SK-N-SH (cell line): Measurements from ENCODE around the gene RNF40. TPM values are rescaled to one million over a fixed set of nuclear protein-coding genes. Genes with fewer than 3 reads are reported as not detected.

ENCODE experiments used
- CTCF ChIA-PET: fragments of 300-600, 350-600 bp; formaldehyde crosslinking; extraction: SDS; loops from one replicate; lab custom pipeline; 2021; lab: Yijun Ruan, JAX
- POLR2A ChIA-PET: fragments of 350-600 bp; sonication (Branson Sonifier 250); formaldehyde crosslinking; extraction: SDS; loops from one replicate; lab custom pipeline; 2020; ENCODE audit warnings: antibody characterized with exemption, inconsistent platforms; lab: Yijun Ruan, JAX
- DNase-seq: peaks from one replicate; pipeline ENCODE4 v3.0.0; 2012
- H2AFZ ChIP-seq: fragments of 200-600 bp; sonication (generic); 2 replicates; pipeline ENCODE4 v1.8.1; 2016; ENCODE audit warnings: antibody characterized with exemption, mild to moderate bottlenecking, low read depth
- H3F3A ChIP-seq: fragments of 200-600 bp; sonication (generic); replicated peaks from 2 replicates; pipeline ENCODE3; 2016; ENCODE audit warnings: antibody characterized with exemption, mild to moderate bottlenecking; ENCODE audit not compliant: insufficient read depth
- H3K27ac ChIP-seq, 2 experiments: fragments of 200-500 bp in 1 of 2; fragments of 200-600 bp in 1 of 2; sonication (Bioruptor generic) in 1 of 2; sonication (generic), shearing (Covaris generic) in 1 of 2; 2 replicates each; pipeline versions ENCODE4 v1.5.1 to v1.6.1; 2014 to 2016; ENCODE audit warnings: low read depth in 2 of 2, inconsistent platforms in 1 of 2, low read length in 1 of 2, mild to moderate bottlenecking in 1 of 2, mixed read lengths in 1 of 2
- H3K27me3 ChIP-seq: fragments of 200-600 bp; sonication (generic), shearing (Covaris generic); 2 replicates; pipeline ENCODE4 v1.6.1; 2016; ENCODE audit warnings: mixed run types; ENCODE audit not compliant: insufficient read depth
- H3K36me3 ChIP-seq, 2 experiments: fragments of 200-500 bp in 1 of 2; fragments of 200-600 bp in 1 of 2; sonication (Bioruptor generic) in 1 of 2; sonication (generic) in 1 of 2; replicated peaks in 1 of 2; 2 replicates each; pipeline versions ENCODE3 to v1.5.1; 2014 to 2016; ENCODE audit warnings: low read length in 1 of 2, mild to moderate bottlenecking in 1 of 2; ENCODE audit not compliant: insufficient read depth in 2 of 2, control insufficient read depth in 1 of 2
- H3K4me1 ChIP-seq, 2 experiments: fragments of 200-500 bp in 1 of 2; fragments of 200-600 bp in 1 of 2; sonication (Bioruptor generic) in 1 of 2; sonication (generic), shearing (Covaris generic) in 1 of 2; 2 replicates each; pipeline versions ENCODE4 v1.5.1 to v1.6.1; 2014 to 2016; ENCODE audit warnings: low read depth in 1 of 2, low read length in 1 of 2, mixed run types in 1 of 2; ENCODE audit not compliant: insufficient read depth in 2 of 2, control insufficient read depth in 1 of 2
- H3K4me2 ChIP-seq: fragments of 200-600 bp; sonication (generic), shearing (Covaris generic); 2 replicates; pipeline ENCODE4 v1.6.1; 2017; ENCODE audit warnings: mixed run types
- H3K4me3 ChIP-seq, 2 experiments: fragments of 200-500 bp in 1 of 2; fragments of 200-600 bp in 1 of 2; sonication (Bioruptor generic) in 1 of 2; sonication (generic), shearing (Covaris generic) in 1 of 2; 2 replicates each; pipeline versions ENCODE4 v1.5.1 to v1.8.1; 2014 to 2016; ENCODE audit warnings: low read depth in 2 of 2, inconsistent platforms in 1 of 2, low read length in 1 of 2, mild to moderate bottlenecking in 1 of 2, mixed read lengths in 1 of 2, moderate library complexity in 1 of 2
- H3K79me2 ChIP-seq: fragments of 200-600 bp; sonication (generic); 2 replicates; pipeline ENCODE4 v1.8.1; 2017; ENCODE audit warnings: mild to moderate bottlenecking; ENCODE audit not compliant: insufficient read depth
- H3K9ac ChIP-seq: fragments of 200-600 bp; sonication (generic); 2 replicates; pipeline ENCODE4 v1.6.1; 2017; ENCODE audit warnings: mixed run types
- H3K9me2 ChIP-seq: fragments of 200-600 bp; sonication (generic); 2 replicates; pipeline ENCODE4 v1.6.1; 2017; ENCODE audit warnings: mixed run types
- H3K9me3 ChIP-seq: fragments of 200-600 bp; sonication (generic); 2 replicates; pipeline ENCODE4 v1.6.1; 2017; ENCODE audit warnings: mixed run types, mild to moderate bottlenecking, moderate library complexity
- H4K20me1 ChIP-seq: fragments of 200-600 bp; sonication (generic); 2 replicates; pipeline ENCODE4 v1.6.1; 2017; ENCODE audit warnings: mild to moderate bottlenecking, mixed run types; ENCODE audit not compliant: insufficient read depth
- CHD2 ChIP-seq: fragments of 150-350 bp; IDR thresholded peaks from 2 replicates; pipeline ENCODE4 v1.6.1; 2018; ENCODE audit warnings: low read length; ENCODE audit not compliant: partially characterized antibody
- ELF1 ChIP-seq: IDR thresholded peaks from 2 replicates; pipeline ENCODE4 v1.4.0; 2012
- EP300 ChIP-seq, 2 experiments: IDR thresholded peaks; 2 replicates each; pipeline versions ENCODE4 v1.4.0 to v1.6.1; 2012; ENCODE audit warnings: borderline replicate concordance in 1 of 2, low read depth in 1 of 2, low read length in 1 of 2
- FOXM1 ChIP-seq: IDR thresholded peaks from 2 replicates; pipeline ENCODE4 v1.4.0; 2012; ENCODE audit warnings: low read depth, mild to moderate bottlenecking
- GATA2 ChIP-seq: sonication (generic); formaldehyde crosslinking; IDR thresholded peaks from 2 replicates; pipeline ENCODE4 v1.5.0; 2020; ENCODE audit warnings: mild to moderate bottlenecking, missing genetic modification reagents
- JUND ChIP-seq: IDR thresholded peaks from 2 replicates; pipeline ENCODE4 v1.4.0; 2012
- PBX3 ChIP-seq: IDR thresholded peaks from 2 replicates; pipeline ENCODE4; 2012
- RAD21 ChIP-seq: IDR thresholded peaks from 2 replicates; pipeline ENCODE4 v1.6.1; 2012; ENCODE audit warnings: mild to moderate bottlenecking, low read length
- RCOR1 ChIP-seq: fragments of 150-350 bp; IDR thresholded peaks from 2 replicates; pipeline ENCODE4 v1.6.1; 2017; ENCODE audit warnings: antibody characterized with exemption, low read length
- RFX5 ChIP-seq: IDR thresholded peaks from 2 replicates; pipeline ENCODE4 v1.6.1; 2012; ENCODE audit warnings: mild to moderate bottlenecking, improper control_type of control experiment, low read length
- RXRA ChIP-seq: IDR thresholded peaks from 2 replicates; pipeline ENCODE4 v1.4.0; 2012; ENCODE audit warnings: low read depth, mild to moderate bottlenecking, borderline replicate concordance
- SIN3A ChIP-seq: IDR thresholded peaks from 2 replicates; pipeline ENCODE4 v1.6.1; 2012; ENCODE audit warnings: low read depth, mild to moderate bottlenecking, low read length, moderate library complexity, borderline replicate concordance
- TEAD4 ChIP-seq: IDR thresholded peaks from 2 replicates; pipeline ENCODE4 v1.4.0; 2012; ENCODE audit warnings: mild to moderate bottlenecking, borderline replicate concordance; ENCODE audit not compliant: insufficient read depth
- YY1 ChIP-seq: IDR thresholded peaks from 2 replicates; pipeline ENCODE4 v1.4.0; 2012; ENCODE audit warnings: low read depth, mild to moderate bottlenecking
- ZBTB33 ChIP-seq: IDR thresholded peaks from 2 replicates; pipeline ENCODE4 v1.4.0; 2012; ENCODE audit warnings: low read depth, borderline replicate concordance
- WGBS: methylation state at CpG from one replicate; pipeline ENCODE4 v1.1.6; 2017; ENCODE audit warnings: low lambda C conversion rate; 5-methylcytosine and 5-hydroxymethylcytosine counted together
- polyA plus RNA-seq, 3 experiments: library from polyadenylated mRNA; depleted of rRNA; stranded (reverse); fragments of >200 nt; gene quantifications; 2 replicates each; pipeline ENCODE4 v1.2.3, GENCODE V29; 2012
- TF ChIP-seq, protein P1 (sequence below): fragments of 150-350 bp; IDR thresholded peaks from 2 replicates; pipeline ENCODE4 v1.6.1; 2016; ENCODE audit warnings: mild to moderate bottlenecking, low read depth, low read length
- TF ChIP-seq, protein P2 (sequence below): IDR thresholded peaks from 2 replicates; pipeline ENCODE4 v1.4.0; 2012; ENCODE audit warnings: low read depth
- TF ChIP-seq, protein P3 (sequence below): IDR thresholded peaks from 2 replicates; pipeline ENCODE4 v1.4.0; 2012; ENCODE audit warnings: low read depth, borderline replicate concordance

Gene RNF40
- polyA plus RNA-seq, 1 of the 3 experiments (the other 2 are of a cell fraction), result 49.8 TPM

DNA sequence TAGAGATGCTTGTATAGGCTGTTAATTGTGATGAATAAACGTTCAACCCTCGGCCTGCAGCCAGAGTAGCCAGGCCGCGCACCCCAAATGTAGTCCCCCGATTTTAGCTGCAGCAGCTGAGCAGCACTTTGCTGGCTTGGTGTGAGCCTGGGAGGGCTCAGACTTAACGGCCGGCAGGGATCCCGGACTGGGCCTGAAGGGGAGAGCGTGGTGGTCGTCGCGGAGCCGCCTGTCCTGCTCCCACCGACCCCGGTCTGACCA, 12.9 kb downstream of the RNF40 start:
- CTCF ChIA-PET, result interaction anchor here (0.8 to 1.5 kb wide), 4 partner anchors 10 to 166 kb away, joined by 3 to 4 read pairs (median 3); no protein-coding TSS in a partner anchor
- Histone ChIP-seq H4K20me1 (no peaks in the 10 kb centered on the region), H3K27me3 (no peaks in the 10 kb centered on the region), H2AFZ (no peak overlapping the region), H3K4me1 (peaks cover 12 to 29% of the 10 kb centered on the region in 2 experiments; a peak in 3 of 4 replicates), H3K9me3 (no peaks in the 10 kb centered on the region), H3K79me2 (0 out of 2 replicates have a peak, but pooled peaks cover 14% of the 10 kb centered on the region), H3K9ac (peak overlapping the region; percentile 89; the same call in 1 of the 2 replicates), H3K4me2 (peak overlapping the region; percentile 99), H3K36me3 (peaks cover 19 to 35% of the 10 kb centered on the region in 2 experiments), H3K27ac (peak overlapping the region; percentile 72 to 89; a peak in 3 of 4 replicates), H3K4me3 (peak overlapping the region; percentile 67 to 84), H3F3A (peaks cover 29% of the 10 kb centered on the region), H3K9me2 (no peaks in the 10 kb centered on the region)
- 27% methylated on average over 5 of the region's 15 CpGs for WGBS
- no peak for DNase-seq
- TF ChIP-seq PBX3, result no peak
- POLR2A ChIA-PET, result interaction anchor here (1.1 to 1.8 kb wide), 7 partner anchors 12 to 147 kb away, joined by 3 to 10 read pairs (median 5); partner anchors contain the start of genes PHKG2 and ZNF629

GRCh38 chr16:30775392-30776188, 13.5 kb downstream of the RNF40 start:
- peaks cover 12 to 29% of the 10 kb centered on the region in 2 experiments; a peak in 3 of 4 replicates for H3K4me1 ChIP-seq
- no peaks in the 10 kb centered on the region for H3K9me2 ChIP-seq
- CTCF ChIA-PET, result interaction anchor here (0.8 to 1.5 kb wide), 4 partner anchors 11 to 166 kb away, joined by 3 to 4 read pairs (median 3); no protein-coding TSS in a partner anchor
- H3F3A ChIP-seq, result peaks cover 32% of the 10 kb centered on the region
- 2% methylated on average over 20 of the region's 81 CpGs for WGBS
- POLR2A ChIA-PET, result interaction anchor here (1.1 to 1.8 kb wide), 7 partner anchors 11 to 147 kb away, joined by 3 to 10 read pairs (median 5); partner anchors contain the start of genes PHKG2 and ZNF629
- peak overlapping the region; percentile 89 for H3K9ac ChIP-seq
- H4K20me1 ChIP-seq, result no peaks in the 10 kb centered on the region
- peak overlapping the region; percentile 67 to 84 for H3K4me3 ChIP-seq
- H2AFZ ChIP-seq, result no peak overlapping the region
- DNase-seq, result peak; percentile 96
- no peaks in the 10 kb centered on the region for H3K27me3 ChIP-seq
- no peaks in the 10 kb centered on the region for H3K9me3 ChIP-seq
- peak overlapping the region; percentile 72 to 89 for H3K27ac ChIP-seq
- H3K4me2 ChIP-seq, result peak overlapping the region; percentile 99
- H3K79me2 ChIP-seq, result 0 out of 2 replicates have a peak, but pooled peaks cover 14% of the 10 kb centered on the region
- H3K36me3 ChIP-seq, result peaks cover 13 to 36% of the 10 kb centered on the region in 2 experiments
- TF ChIP-seq, protein P1, sequence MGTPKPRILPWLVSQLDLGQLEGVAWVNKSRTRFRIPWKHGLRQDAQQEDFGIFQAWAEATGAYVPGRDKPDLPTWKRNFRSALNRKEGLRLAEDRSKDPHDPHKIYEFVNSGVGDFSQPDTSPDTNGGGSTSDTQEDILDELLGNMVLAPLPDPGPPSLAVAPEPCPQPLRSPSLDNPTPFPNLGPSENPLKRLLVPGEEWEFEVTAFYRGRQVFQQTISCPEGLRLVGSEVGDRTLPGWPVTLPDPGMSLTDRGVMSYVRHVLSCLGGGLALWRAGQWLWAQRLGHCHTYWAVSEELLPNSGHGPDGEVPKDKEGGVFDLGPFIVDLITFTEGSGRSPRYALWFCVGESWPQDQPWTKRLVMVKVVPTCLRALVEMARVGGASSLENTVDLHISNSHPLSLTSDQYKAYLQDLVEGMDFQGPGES, result no peak
- TF ChIP-seq TEAD4 (peak; percentile 33; the same call in 1 of the 2 replicates), YY1 (peak; percentile 77; the same call in 1 of the 2 replicates), FOXM1 (no peak), ELF1 (peak; percentile 54), RAD21 (no peak), GATA2 (CRISPR knock-in tag) (no peak), CHD2 (peak; percentile 71), JUND (no peak), EP300 (IDR thresholded peaks at IDR 0.05; ENCODE audit: borderline replicate concordance in 1 of 2, low read depth in 1 of 2, low read length in 1 of 2) (0 out of 4 replicates have a peak, but pooled peaks of 1 of the 2 experiments have one; percentile 13), RFX5 (no peak), RXRA (no peak), RCOR1 (no peak), ZBTB33 (peak; percentile 49; the same call in 1 of the 2 replicates), SIN3A (peak; percentile 24; the same call in 1 of the 2 replicates)
- TF ChIP-seq, protein P2, sequence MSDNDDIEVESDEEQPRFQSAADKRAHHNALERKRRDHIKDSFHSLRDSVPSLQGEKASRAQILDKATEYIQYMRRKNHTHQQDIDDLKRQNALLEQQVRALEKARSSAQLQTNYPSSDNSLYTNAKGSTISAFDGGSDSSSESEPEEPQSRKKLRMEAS, result peak; percentile 92
- TF ChIP-seq, protein P3, sequence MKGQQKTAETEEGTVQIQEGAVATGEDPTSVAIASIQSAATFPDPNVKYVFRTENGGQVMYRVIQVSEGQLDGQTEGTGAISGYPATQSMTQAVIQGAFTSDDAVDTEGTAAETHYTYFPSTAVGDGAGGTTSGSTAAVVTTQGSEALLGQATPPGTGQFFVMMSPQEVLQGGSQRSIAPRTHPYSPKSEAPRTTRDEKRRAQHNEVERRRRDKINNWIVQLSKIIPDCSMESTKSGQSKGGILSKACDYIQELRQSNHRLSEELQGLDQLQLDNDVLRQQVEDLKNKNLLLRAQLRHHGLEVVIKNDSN, result no peak; the same call in 1 of the 2 replicates
